GM10248 (cell line): ENCODE measurements around the gene THG1L.

Source experiments
- CTCF ChIA-PET: fragments of 300-600 bp; sonication (Branson Sonifier 250); formaldehyde crosslinking; extraction: SDS; loops from one replicate; lab custom pipeline; 2021; ENCODE audit warnings: antibody characterized with exemption; lab: Yijun Ruan, JAX
- POLR2A ChIA-PET: fragments of 350-650 bp; sonication (Branson Sonifier 250); formaldehyde crosslinking; extraction: SDS; loops from one replicate; lab custom pipeline; 2020; ENCODE audit warnings: antibody characterized with exemption; lab: Yijun Ruan, JAX
- DNase-seq: peaks from one replicate; pipeline ENCODE4 v3.0.0; 2012; ENCODE audit errors: extremely low spot score
- TF ChIP-seq, protein P1 (sequence below): IDR thresholded peaks from 2 replicates; pipeline ENCODE4 v1.5.1; 2012; ENCODE audit warnings: mild to moderate bottlenecking, low read depth; ENCODE audit errors: extremely low read depth, missing control alignments, control extremely low read depth

THG1L gene

DNA sequence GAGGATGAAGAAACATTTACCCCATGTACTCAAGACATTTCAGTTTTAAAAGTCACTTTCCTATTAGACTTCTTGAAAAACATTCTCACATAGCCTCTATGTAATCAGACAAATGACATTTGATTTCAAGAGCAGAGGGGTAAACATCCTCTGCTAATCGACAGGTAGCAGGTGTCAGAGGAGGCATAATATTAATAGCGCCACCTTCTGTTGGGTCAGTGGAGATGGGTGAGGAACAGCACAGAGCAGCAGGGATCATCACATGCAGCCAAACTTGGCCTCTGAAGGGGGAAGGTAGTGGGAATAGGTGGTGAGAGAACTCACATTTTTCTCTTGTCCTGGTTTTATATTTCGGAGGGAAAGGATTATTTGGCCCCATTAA is 9.0 kb downstream of the THG1L start:
- POLR2A ChIA-PET = no interaction called here
- TF ChIP-seq, protein P1, sequence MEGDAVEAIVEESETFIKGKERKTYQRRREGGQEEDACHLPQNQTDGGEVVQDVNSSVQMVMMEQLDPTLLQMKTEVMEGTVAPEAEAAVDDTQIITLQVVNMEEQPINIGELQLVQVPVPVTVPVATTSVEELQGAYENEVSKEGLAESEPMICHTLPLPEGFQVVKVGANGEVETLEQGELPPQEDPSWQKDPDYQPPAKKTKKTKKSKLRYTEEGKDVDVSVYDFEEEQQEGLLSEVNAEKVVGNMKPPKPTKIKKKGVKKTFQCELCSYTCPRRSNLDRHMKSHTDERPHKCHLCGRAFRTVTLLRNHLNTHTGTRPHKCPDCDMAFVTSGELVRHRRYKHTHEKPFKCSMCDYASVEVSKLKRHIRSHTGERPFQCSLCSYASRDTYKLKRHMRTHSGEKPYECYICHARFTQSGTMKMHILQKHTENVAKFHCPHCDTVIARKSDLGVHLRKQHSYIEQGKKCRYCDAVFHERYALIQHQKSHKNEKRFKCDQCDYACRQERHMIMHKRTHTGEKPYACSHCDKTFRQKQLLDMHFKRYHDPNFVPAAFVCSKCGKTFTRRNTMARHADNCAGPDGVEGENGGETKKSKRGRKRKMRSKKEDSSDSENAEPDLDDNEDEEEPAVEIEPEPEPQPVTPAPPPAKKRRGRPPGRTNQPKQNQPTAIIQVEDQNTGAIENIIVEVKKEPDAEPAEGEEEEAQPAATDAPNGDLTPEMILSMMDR = peak; percentile 57
- DNase-seq = peak; percentile 54
- CTCF ChIA-PET = interaction anchor here (4.3 to 8.3 kb wide), 2 partner anchors 8 to 72 kb away, joined by 73 to 128 read pairs; partner anchors contain the start of genes C5orf52 and THG1L

DNA sequence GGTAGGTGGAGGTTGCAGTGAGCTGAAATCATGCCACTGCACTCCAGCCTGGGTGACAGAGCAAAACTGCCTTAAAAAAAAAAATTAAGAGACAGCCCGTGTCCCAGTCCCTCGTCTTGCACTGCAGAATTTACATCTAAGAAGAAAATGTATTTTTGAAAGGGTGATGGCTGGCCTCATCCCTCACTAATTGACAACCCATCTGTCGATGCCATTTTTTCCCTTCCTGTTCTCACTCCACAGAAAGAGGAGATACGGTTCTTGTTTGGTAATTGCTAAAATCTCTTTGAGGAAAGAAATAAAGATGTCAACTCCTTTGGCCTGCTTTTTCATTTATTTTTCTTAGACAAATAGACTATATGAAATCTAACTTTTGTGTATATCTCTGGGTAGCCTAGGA is 9.9 kb downstream of the THG1L start:
- TF ChIP-seq, protein P1 = no peak
- ChIA-PET POLR2A (no interaction called here), CTCF (interaction anchor here (1.0 to 8.3 kb wide), 6 partner anchors 9 to 415 kb away, joined by 3 to 128 read pairs (median 42); partner anchors contain the start of genes C5orf52 and THG1L)
- no peak for DNase-seq

DNA sequence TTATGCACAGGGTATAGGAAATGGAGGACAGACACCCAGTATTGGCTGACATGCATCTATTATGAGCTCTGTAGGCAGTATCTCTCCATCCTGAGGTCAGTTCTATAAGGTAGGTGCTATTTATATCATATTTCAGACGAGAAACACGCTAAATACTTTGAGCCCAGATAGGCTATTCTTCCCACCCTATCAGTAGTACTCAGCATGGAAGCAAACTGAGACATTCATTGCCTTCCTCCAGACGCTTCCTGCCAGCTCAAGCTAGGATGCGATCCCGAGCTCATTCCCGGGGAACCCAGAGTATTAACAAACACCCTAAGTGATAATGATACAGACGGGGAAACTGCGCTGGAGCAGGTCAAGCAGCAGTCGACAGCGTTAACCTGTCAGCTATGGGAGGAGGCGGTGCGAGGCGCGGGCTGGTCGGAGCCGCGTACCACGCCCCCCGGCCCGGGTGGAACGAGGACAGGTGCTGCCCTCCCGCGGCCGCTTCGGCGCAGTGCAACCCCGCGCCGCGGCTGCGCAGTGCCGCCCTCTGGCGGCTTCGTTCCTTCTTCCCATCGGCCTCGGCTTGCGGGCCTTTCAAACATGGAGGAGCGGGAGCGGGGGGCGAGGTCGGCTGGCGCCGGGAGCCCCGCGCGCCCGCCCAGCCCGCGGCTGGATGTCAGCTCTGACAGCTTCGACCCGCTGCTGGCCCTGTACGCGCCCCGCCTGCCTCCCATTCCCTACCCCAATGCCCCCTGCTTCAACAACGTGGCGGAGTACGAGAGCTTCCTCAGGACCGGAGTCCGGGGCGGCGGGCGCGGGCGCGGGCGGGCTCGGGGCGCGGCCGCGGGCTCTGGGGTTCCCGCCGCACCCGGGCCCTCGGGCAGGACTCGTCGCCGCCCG is 12.2 kb downstream of the THG1L start, which contains the start of gene LSM11:
Gene LSM11, plus strand, starts transcription at position 550 of the 888 bp plus-strand sequence. Its CDS starts 39 bp downstream, at position 589.
- peak; percentile 94 for DNase-seq
- ChIA-PET POLR2A (no interaction called here), CTCF (interaction anchor here (0.6 to 8.3 kb wide), 121 partner anchors 11 to 1389 kb away, joined by 3 to 128 read pairs (median 5); partner anchors contain the start of genes C5orf52, CLINT1, NIPAL4 and SOX30)
- TF ChIP-seq, protein P1 = peak; percentile 100

DNA sequence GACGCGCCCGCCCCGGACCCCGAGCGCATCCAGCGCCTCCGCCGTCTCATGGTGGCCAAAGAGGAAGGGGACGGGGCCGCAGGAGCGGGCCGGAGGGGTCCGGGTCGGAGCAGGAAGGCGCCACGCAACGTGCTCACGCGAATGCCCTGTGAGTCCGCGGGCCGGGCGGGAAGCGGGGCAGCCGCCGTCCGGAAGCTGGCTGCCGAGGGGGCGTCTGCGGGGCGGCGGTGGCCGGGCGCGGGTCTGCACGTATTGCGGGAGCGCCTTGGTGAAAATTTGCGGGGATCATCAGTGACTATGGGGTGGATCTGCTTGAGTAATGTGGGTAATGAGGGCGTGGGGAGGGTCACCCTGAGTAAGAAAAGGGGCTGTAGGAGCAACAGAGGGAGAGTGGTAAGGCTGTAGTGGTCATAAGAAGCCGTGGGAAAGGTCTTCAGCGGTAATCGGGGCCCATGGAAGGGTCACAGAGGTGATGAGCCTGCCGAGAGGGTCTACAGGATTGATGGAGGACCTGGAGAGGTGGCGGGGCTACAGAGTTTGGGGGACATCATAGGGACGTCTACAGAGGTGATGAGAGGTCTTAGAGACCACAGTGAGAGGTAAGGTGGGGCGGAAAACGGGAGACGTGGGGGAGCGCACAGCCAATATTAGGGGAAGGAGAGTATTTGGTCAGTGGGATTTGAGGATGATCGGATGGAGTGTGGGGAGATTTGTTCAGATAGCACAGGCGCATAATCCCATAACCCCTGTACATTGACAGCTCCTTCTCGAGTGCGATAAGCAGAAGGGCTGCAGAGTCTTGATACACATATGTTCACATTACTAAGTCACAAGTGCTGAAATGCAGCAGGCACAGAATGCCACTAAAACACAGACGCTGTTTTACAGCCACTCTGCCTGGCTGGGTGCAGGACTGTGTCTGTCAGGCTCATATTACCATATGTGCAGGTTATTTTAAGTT is 13.1 kb downstream of the THG1L start:
- ChIA-PET CTCF (interaction anchor here (0.7 to 8.3 kb wide), 73 partner anchors 10 to 1388 kb away, joined by 3 to 128 read pairs (median 6); partner anchors contain the start of genes C5orf52, CLINT1, NIPAL4 and SOX30), POLR2A (no interaction called here)

DNA sequence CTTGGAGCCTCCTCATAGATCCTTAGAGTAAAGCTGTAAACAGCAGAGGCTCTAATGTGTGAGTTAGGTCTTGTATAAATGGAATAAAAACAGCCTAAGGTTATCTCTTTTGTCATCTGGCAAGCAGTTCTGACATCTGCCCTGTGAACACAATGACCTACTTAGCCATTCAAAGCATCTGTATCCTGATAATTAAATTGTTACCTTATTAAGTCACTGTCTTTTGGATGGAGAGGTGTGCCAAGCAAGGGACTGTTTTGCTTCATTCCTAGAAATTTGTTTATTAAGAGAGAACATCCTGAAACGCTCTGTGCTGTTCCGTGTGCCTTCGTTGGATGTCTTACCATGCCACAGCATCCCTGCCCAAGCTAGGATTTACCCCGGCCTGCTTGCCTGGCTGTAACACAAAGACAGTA is 13.8 kb downstream of the THG1L start:
- ChIA-PET CTCF (interaction anchor here (1.4 to 8.3 kb wide), 7 partner anchors 9 to 1388 kb away, joined by 3 to 128 read pairs (median 9); partner anchors contain the start of gene C5orf52), POLR2A (no interaction called here)
- TF ChIP-seq, protein P1 = no peak
- DNase-seq = no peak

More for the DNA sequence above, 13.1 kb downstream of the THG1L start:
- TF ChIP-seq, protein P1 = no peak
- no peak for DNase-seq
